ENCODE measurements around the gene UBXN10. TPM values are rescaled to one million over a fixed set of nuclear protein-coding genes. Genes with fewer than 3 reads are reported as not detected.

UBXN10 gene
- total RNA-seq, 2 donors from 2014 or later, result 1.6 to 10.6 TPM

GRCh38 chr1:20138961-20139550, 46.8 kb upstream of the UBXN10 start, which contains the start of gene PLA2G2F:
Gene PLA2G2F (plus strand): TSS chr1:20139323. CDS start chr1:20139428, 105 bp downstream.
- H3K27ac ChIP-seq, result no peak within 1 kb of the TSS
- no peak for DNase-seq (ENCODE audit: low spot score)
- intact Hi-C loops (cut with DNase I), result no loop called here
- H3K27me3 ChIP-seq (replicated peaks; ENCODE audit: insufficient read depth), result no peaks in the 10 kb centered on the region
- no peak within 1 kb of the TSS for H3K4me3 ChIP-seq
- 93% methylated on average over 9 of the region's 9 CpGs for WGBS
- peaks cover 6% of the 10 kb centered on the region for H3K4me1 ChIP-seq (replicated peaks)
- no peaks in the 10 kb centered on the region for H3K9me3 ChIP-seq
- H3K36me3 ChIP-seq, result no peaks in the 10 kb centered on the region
- TF ChIP-seq CTCF (IDR thresholded peaks at IDR 0.05) (no peak), POLR2AphosphoS5 (IDR thresholded peaks at IDR 0.05) (no peak), POLR2A (IDR thresholded peaks at IDR 0.05) (no peak)

- Histone ChIP-seq H3K27ac (no peak overlapping the region), H3K36me3 (no peaks in the 10 kb centered on the region), H3K9me3 (no peaks in the 10 kb centered on the region), H3K27me3 (replicated peaks; ENCODE audit: insufficient read depth) (no peaks in the 10 kb centered on the region), H3K4me1 (replicated peaks) (peaks cover 6% of the 10 kb centered on the region), H3K4me3 (no peak overlapping the region)
- intact Hi-C loops (cut with DNase I), result no loop called here
- WGBS, result 78% methylated on average over 13 of the region's 13 CpGs
- TF ChIP-seq POLR2A (IDR thresholded peaks at IDR 0.05) (no peak), POLR2AphosphoS5 (IDR thresholded peaks at IDR 0.05) (peak; percentile 74), CTCF (IDR thresholded peaks at IDR 0.05) (no peak)
- DNase-seq (ENCODE audit: low spot score), result peak; percentile 46
Observed at GRCh38 chr1:20139776-20140612, 45.9 kb upstream of the UBXN10 start.

- Histone ChIP-seq H3K9me3 (no peaks in the 10 kb centered on the region), H3K27me3 (replicated peaks; ENCODE audit: insufficient read depth) (no peaks in the 10 kb centered on the region), H3K4me1 (replicated peaks) (peaks cover 6% of the 10 kb centered on the region), H3K36me3 (no peaks in the 10 kb centered on the region), H3K4me3 (no peak overlapping the region), H3K27ac (no peak overlapping the region)
- intact Hi-C loops (cut with DNase I), result no loop called here
- WGBS, result 87% methylated on average over 9 of the region's 9 CpGs
- DNase-seq (ENCODE audit: low spot score), result no peak
- TF ChIP-seq POLR2A (IDR thresholded peaks at IDR 0.05) (no peak), POLR2AphosphoS5 (IDR thresholded peaks at IDR 0.05) (no peak), CTCF (IDR thresholded peaks at IDR 0.05) (no peak)
Observed at GRCh38 chr1:20141001-20141400, 44.9 kb upstream of the UBXN10 start.

GRCh38 chr1:20141466-20141865, 44.4 kb upstream of the UBXN10 start:
- Histone ChIP-seq H3K4me1 (replicated peaks) (peaks cover 6% of the 10 kb centered on the region), H3K9me3 (no peaks in the 10 kb centered on the region), H3K27me3 (replicated peaks; ENCODE audit: insufficient read depth) (no peaks in the 10 kb centered on the region), H3K27ac (no peak overlapping the region), H3K36me3 (no peaks in the 10 kb centered on the region), H3K4me3 (no peak overlapping the region)
- intact Hi-C loops (cut with DNase I), result no loop called here
- TF ChIP-seq POLR2AphosphoS5 (IDR thresholded peaks at IDR 0.05) (no peak), POLR2A (IDR thresholded peaks at IDR 0.05) (no peak), CTCF (IDR thresholded peaks at IDR 0.05) (no peak)
- 92% methylated on average over 7 of the region's 7 CpGs for WGBS
- DNase-seq (ENCODE audit: low spot score), result no peak
